HG02885 (cell line): ENCODE measurements around the gene SIPA1L3.

Source experiments
- ATAC-seq: cut with Tn5 transposase; IDR thresholded peaks from one replicate; pipeline ENCODE4 v1.9.1; 2021; ENCODE audit warnings: mild to moderate bottlenecking; ENCODE audit not compliant: unreplicated experiment, poor library complexity

Gene SIPA1L3

DNA sequence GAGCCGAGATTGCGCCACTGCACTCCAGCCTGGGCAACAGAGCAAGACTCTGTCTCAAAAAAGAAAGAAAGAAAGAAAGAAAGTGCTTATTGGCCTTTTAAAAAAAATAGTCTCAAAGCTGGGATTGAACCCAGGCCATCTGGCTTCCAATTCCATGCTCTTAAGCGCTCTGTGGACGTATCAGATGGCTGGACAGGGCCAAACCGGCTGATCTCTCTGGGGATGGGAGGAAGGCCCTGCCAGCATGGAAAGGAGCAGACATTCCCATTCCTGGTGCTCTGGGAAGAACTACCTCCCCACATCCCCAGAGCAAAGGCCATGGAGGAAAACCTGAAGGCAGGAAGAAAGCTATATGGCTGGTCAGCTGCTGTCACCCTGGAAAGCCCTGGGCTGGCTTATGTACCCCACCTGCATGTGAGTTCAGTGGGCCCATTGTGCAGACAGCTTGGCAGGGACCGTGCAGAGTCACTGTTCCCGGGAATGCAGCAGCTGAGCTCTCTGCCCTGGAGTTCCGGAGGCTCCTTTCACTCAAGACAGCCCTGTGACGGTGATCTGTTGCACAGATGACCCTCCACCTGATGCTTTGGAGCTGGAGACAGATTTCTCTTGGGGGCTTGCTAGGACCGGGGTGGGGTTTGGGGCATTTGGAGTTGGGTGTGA lies 84.3 kb downstream of the SIPA1L3 start:
- ATAC-seq: no peak

GRCh38 chr19:37991841-37992248 lies 84.8 kb downstream of the SIPA1L3 start:
- no peak for ATAC-seq

GRCh38 chr19:37992761-37993160 lies 85.8 kb downstream of the SIPA1L3 start:
- no peak for ATAC-seq

- ATAC-seq: no peak
Measured at GRCh38 chr19:37994823-37995130, 87.8 kb downstream of the SIPA1L3 start.

DNA sequence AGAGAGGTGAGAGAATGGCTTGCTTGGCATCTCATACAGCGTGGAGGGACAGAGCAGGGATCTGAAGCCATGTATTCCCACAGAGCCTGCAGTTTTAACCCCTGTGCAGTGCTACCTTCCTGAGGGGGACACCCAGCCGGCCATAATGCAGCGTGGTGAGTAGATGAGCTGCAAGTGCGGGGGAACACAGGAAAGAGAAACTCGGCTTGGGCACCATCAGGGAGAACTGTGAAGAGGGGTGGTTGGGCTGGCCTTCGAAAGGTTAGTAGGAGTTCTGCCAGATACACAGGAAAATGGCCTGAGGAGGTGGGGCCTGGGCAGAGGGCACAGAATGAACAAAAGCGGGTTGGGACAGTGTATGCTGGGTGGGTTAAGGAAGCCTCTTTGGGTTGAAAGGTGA lies 88.3 kb downstream of the SIPA1L3 start:
- no peak for ATAC-seq

DNA sequence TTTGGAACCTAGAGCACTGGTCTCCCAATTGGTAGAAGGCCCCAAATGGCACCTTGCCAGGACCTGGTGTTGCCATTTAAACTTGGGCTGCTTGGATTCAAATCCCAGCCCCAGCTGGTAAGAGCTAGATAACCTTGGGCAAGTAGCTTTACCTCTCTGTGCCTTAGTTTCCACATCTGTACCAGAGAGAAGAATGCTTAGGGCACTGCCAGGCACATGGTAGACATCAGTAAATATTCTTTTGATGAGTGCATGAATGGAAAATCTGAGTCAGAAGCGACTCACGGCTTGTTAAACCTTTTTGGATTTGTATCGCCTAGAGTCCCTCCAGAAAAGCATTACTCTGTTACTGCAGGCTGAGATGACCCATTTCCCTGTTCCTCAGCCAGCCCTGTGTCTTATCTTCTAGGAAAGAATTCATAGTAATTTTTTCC lies 90.9 kb downstream of the SIPA1L3 start:
- ATAC-seq: no peak

DNA sequence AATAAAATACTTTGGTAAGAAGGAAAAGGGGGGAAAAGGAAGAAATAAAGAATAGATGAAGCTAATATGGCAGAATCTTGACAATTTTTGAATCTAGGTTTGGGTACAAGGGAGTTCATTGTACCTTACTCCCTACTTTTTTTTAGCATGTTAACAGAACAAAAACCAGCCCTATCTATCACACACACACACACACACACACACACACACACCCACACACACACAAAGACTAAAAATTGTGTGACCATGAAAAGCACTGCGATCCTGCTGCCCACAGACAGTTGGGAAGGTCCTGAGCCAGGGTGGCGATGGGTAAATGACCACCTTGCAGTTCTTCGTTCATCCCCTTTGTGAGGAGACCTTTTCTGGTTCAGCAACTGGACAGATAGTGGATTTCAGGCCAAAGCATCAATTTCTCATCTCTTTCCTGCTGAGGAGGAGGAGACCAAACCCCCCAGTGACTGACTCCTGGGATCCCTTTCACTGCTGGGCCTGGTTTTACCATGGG lies 91.8 kb downstream of the SIPA1L3 start:
- no peak for ATAC-seq

DNA sequence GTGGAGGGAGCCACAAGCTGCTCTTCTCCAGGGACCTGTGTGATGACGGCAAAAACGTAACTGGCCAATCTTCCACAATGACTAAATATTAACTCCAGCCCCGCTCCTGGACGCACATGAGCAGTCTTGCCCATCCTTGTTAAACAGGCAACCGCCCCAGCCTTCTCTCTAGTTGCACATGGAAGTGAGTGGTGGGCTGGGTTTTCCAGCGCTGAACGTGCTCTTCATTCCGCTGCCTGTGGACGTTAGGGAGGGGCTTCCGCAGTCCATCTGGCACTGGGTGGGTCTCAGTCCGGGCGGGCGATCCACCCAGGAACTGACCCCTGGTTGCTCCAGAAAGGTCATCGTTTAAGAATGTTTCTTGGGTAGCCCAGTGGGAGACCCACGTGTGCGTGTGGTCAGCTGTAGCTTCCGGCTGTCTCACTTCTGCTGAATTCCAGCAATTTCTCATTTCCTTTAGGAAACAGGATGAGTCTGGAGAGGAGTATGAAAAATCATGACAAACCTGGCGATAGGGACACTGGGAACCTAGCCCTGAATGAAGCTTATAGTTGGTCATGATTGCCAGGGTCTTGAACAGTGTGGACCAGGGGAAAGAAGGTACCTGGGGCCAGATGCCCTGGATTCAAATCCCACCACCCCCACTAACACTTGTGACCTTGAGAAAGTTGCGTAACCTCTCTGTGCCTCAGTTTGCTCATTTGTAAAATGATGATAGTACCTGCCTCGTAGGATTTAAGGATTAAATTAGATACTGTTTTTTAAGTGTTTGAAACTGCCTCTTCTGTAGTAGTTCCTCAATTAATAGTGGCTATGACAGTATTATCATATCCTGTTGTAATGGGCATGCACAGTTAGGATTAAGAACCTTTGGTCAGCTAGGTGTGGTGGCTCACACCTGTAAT lies 92.6 kb downstream of the SIPA1L3 start:
- no peak for ATAC-seq

- ATAC-seq: no peak
Measured at GRCh38 chr19:38001158-38001781, 94.3 kb downstream of the SIPA1L3 start.

DNA sequence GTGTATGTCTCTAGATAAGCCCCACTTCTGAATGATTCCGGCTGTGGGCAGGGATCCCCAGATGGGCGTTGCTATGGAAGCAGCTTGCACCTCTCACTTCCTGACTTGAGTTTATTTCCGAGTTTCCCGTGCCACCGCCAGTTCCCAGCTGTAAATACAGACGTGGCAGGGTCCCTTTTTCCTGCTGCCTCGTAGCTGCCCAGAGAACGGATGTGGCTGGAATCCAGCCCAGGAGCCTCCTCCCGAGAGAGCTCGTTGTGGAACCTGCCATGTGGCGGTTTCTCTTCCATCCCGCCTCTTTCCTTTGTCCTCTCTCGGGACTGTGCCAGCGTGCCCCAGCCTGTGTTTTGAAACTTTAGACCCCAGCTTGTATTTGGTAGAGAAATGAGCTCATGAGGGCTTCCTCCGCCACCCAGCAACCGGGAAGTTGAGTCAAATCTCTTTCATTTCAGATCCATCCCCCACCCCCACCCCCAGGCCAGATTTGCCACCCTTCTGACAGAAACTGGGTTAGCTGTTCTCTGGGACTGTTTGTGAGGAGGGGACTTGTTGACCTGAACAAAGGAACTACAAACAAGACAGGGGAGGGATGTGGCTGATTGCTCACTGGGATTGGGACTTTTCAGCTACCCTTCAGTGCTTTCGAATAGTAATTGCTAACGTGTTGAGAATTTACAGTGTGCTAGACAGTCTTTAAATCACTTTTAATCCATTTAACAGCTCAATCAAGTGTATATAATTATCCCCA lies 96.6 kb downstream of the SIPA1L3 start:
- ATAC-seq: no peak

- no peak for ATAC-seq
Measured at GRCh38 chr19:38004186-38004520, 97.1 kb downstream of the SIPA1L3 start.

GRCh38 chr19:38004521-38005223 lies 97.7 kb downstream of the SIPA1L3 start:
- ATAC-seq: peak; percentile 86

DNA sequence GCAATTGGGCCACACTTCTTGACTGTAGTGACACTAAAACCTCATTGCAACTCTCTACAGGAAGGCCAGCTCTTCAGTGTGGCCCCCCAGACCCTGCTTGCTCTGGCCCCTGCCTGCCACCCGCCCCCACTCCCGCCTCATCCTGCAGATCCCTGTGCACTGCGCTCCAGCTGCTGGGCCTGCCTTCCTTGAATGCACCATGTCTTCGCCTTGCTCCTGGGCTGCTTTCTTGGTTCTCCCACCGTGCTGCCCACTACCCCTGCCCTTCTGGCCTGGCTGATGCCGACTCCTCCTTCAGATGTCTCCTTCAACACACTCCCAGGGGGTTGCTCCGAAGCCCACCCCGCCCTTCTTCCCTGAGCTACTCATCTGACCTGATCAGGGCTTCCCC lies 98.2 kb downstream of the SIPA1L3 start:
- no peak for ATAC-seq

DNA sequence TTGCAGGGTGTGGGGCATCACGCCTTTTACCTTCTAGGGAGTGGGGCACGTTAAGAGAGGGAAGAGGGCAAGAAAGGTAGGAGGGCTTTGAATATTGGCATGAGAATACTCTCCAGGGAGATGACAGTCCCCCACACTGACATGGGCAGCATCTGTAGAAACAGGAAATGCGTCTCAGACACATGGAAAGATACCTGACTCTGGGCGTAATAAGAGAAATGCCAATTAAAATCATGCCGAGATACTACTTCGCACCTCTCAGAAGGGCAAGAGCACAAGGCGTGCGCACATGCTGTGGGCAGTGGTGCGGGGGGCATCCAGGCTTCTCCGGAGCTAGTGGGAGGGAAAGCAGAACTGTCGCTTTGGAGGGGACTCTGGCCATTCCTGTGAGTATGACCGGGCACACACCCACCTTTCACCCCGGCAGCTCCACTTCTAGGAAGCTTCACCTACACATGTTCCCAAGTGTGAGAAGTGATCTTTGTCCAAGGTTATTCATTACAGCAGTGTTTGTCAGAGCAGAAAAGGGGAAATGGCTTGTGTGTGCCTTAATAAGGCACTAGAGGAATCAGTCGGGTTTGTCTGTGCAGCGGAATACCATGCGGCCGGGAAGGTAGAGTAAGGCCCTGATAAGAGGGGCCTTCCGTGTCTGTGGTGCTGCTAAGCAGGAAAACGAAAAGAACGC lies 99.5 kb downstream of the SIPA1L3 start:
- ATAC-seq: no peak

DNA sequence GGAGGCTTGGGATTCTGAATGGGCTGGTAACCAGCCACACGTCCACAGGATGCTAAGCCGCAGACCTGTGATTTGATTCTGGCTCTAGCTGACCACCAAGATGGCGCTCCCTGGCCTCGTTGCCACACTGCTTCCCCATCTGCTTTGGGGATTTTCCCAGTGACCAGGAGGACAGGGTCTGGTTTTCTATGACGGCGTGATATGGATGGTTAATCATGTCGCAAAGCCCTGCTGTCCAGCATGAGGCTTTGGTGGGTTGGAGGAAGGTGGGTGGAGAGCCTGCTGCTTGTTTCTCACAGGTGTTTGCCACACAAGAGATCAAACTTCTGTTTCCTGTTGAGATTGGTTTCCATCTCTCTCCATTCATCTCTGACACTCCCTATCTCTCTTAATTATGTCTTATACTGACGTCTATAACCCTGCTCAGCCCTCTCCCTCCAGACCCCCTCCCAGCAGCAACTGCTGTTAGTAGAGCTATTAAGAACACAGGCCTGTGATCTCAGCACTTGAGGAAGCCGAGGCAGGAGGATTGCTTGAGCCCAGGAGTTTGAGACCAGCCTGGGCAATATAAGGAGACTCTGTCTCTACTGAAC lies 102.7 kb downstream of the SIPA1L3 start:
- no peak for ATAC-seq

- ATAC-seq: no peak
Measured at GRCh38 chr19:38011426-38011825, 104.4 kb downstream of the SIPA1L3 start.

- ATAC-seq: no peak
Measured at GRCh38 chr19:38012290-38012689, 105.3 kb downstream of the SIPA1L3 start.

- no peak for ATAC-seq
Measured at GRCh38 chr19:38012944-38013343, 105.9 kb downstream of the SIPA1L3 start.

DNA sequence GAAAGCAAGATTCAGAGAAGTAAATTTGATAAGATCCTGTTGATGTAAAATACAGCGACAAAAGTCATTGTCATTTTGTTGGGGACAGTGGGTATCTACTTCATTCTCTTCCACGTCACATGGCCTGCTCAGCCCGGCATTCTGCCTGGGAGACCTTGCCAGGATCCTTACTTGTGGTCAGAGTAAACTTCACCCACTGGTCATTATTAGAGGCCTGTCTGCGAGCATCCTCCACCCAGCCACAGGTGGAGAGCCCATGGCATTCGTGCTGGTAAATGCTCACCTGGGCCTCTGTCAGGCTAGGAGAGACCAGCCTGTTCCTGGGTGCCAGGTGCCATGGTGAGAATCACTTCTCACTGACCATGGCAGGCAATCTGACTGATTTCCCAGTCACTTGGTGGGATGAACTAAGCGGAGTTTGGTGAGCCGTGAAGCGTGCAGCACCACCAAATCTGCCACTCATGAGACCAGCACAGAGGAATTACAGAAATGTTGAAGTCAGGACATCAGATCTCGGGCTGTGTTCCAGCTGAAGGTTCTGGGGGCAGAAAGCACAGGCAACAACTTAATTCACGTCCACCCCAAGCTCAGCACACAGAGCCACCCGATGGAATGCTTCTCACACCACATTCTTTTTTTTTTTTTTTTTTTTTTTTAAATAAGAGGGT lies 107.0 kb downstream of the SIPA1L3 start:
- no peak for ATAC-seq
